Mesendoderm (in vitro differentiated cells): ENCODE data around the gene ZNF649.

Source experiments
- DNase-seq: peaks from one replicate; pipeline ENCODE4 v3.0.0; 2013
- H2AK5ac ChIP-seq: 2 replicates; pipeline ENCODE4 v1.6.1; 2013; ENCODE audit warnings: low read length, inconsistent platforms
- H2BK120ac ChIP-seq: 2 replicates; pipeline ENCODE4 v1.6.1; 2013; ENCODE audit warnings: low read depth, mild to moderate bottlenecking, low read length, moderate library complexity, mixed read lengths
- H2BK15ac ChIP-seq: replicated peaks from 2 replicates; pipeline ENCODE4 v1.6.1; 2013; ENCODE audit warnings: low read depth, mild to moderate bottlenecking, moderate library complexity
- H2BK5ac ChIP-seq: 2 replicates; pipeline ENCODE4 v1.6.1; 2013; ENCODE audit warnings: low read length, inconsistent platforms
- H3K18ac ChIP-seq: 2 replicates; pipeline ENCODE4 v1.6.1; 2013; ENCODE audit warnings: mild to moderate bottlenecking, low read length, mixed read lengths
- H3K23ac ChIP-seq: one replicate; pipeline ENCODE4 v1.6.1; 2013; ENCODE audit warnings: low read length
- H3K27ac ChIP-seq: 2 replicates; pipeline ENCODE4 v1.5.1; 2013; ENCODE audit warnings: low read depth, mild to moderate bottlenecking, inconsistent platforms, low read length, moderate library complexity
- H3K27me3 ChIP-seq: 2 replicates; pipeline ENCODE4 v1.6.1; 2013; ENCODE audit warnings: low read length, control low read depth, mild to moderate bottlenecking, inconsistent platforms; ENCODE audit not compliant: insufficient read depth, poor library complexity
- H3K36me3 ChIP-seq: 2 replicates; pipeline ENCODE4 v1.6.1; 2013; ENCODE audit warnings: low read length, inconsistent platforms; ENCODE audit not compliant: control insufficient read depth, insufficient read depth
- H3K4ac ChIP-seq: one replicate; pipeline ENCODE4 v1.6.1; 2013; ENCODE audit warnings: low read depth, mild to moderate bottlenecking, low read length, moderate library complexity
- H3K4me1 ChIP-seq: 2 replicates; pipeline ENCODE4 v1.6.1; 2013; ENCODE audit warnings: low read depth, low read length, inconsistent platforms; ENCODE audit not compliant: control insufficient read depth
- H3K4me2 ChIP-seq: 2 replicates; pipeline ENCODE4 v1.6.1; 2013; ENCODE audit warnings: low read length
- H3K4me3 ChIP-seq: 2 replicates; pipeline ENCODE4 v1.5.1; 2013; ENCODE audit warnings: mild to moderate bottlenecking, low read length
- H3K56ac ChIP-seq: one replicate; pipeline ENCODE4 v1.6.1; 2013; ENCODE audit warnings: low read length
- H3K79me1 ChIP-seq: 2 replicates; pipeline ENCODE4 v1.6.1; 2013; ENCODE audit warnings: low read length, inconsistent platforms
- H3K79me2 ChIP-seq: 2 replicates; pipeline ENCODE4 v1.6.1; 2013; ENCODE audit warnings: mild to moderate bottlenecking, low read length; ENCODE audit not compliant: control insufficient read depth, insufficient read depth
- H3K9ac ChIP-seq: 2 replicates; pipeline ENCODE4 v1.6.1; 2013; ENCODE audit warnings: low read length, inconsistent platforms
- H4K5ac ChIP-seq: one replicate; pipeline ENCODE4 v1.6.1; 2013; ENCODE audit warnings: low read length
- H4K8ac ChIP-seq: one replicate; pipeline ENCODE4 v1.6.1; 2013; ENCODE audit warnings: low read depth, mild to moderate bottlenecking, control low read depth, low read length, moderate library complexity
- WGBS: extraction: QIAGEN DNeasy Blood & Tissue Kit; methylation state at CpG from one replicate; pipeline ENCODE4 v1.1.7; 2013; ENCODE audit warnings: low lambda C conversion rate, missing lambda C conversion rate; ENCODE audit not compliant: insufficient coverage; ENCODE audit errors: extremely low coverage; 5-methylcytosine and 5-hydroxymethylcytosine counted together

The ZNF649 gene

DNA sequence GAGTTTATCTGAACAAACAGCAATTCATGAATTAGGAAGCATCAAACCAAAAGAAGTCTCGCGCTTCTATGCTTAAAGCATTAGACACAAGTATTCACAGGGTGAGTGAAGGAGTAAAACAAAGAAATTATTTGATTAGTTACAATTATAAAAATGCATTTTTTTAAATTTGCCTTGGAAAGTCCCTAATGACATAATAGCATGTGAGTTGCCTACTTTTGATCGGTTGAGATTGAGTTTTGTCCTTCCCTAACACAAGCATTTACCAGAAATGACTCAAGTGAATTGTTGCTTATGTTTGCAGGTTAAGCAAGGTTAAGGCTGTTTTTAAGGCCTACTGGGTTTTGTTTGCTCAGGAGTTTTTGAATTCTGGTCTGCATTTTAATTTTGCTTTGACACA lies 389 bp upstream of the ZNF649 start:
- H2BK120ac ChIP-seq: peak overlapping the region; percentile 90
- H3K4ac ChIP-seq: peak overlapping the region; percentile 67
- H3K79me2 ChIP-seq: peaks cover 44% of the 10 kb centered on the region
- H3K9ac ChIP-seq: peak overlapping the region; percentile 21
- H3K36me3 ChIP-seq: peaks cover 2% of the 10 kb centered on the region
- DNase-seq: no peak
- H3K18ac ChIP-seq: peak overlapping the region; percentile 71
- peak overlapping the region; percentile 61 for H2BK5ac ChIP-seq
- WGBS: no CpG with 5 or more reads among the region's 3 CpGs
- no peak overlapping the region for H3K4me3 ChIP-seq
- peak overlapping the region; percentile 81 for H3K27ac ChIP-seq
- peak overlapping the region; percentile 37 for H2BK15ac ChIP-seq
- peak overlapping the region; percentile 93 for H4K5ac ChIP-seq
- H3K4me2 ChIP-seq: no peak overlapping the region
- H3K56ac ChIP-seq: peak overlapping the region; percentile 67
- H3K4me1 ChIP-seq: no peaks in the 10 kb centered on the region
- no peak overlapping the region for H3K23ac ChIP-seq
- no peak overlapping the region for H4K8ac ChIP-seq
- H2AK5ac ChIP-seq: no peak overlapping the region
- no peaks in the 10 kb centered on the region for H3K27me3 ChIP-seq
- peaks cover 3% of the 10 kb centered on the region for H3K79me1 ChIP-seq

DNA sequence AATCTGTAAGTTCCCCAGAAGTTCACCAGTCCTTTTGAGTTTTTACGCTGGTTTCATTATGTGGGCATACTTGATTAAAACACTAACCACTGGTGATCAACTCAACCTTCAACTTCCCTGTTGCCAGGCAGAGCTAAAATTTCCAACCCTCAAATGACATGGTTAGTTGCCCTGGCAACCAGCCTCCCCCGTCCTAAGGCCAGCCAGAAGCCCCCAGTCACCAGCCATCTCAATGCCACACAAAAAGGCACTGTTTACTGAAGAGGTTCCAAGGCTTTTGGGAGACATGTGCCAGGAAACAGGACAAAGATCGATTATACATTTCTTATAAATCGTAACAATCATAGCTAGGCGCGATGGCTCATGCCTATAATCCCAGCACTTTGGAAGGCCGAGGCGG lies 1.6 kb downstream of the ZNF649 start:
- H3K27ac ChIP-seq: no peak overlapping the region
- H4K5ac ChIP-seq: no peak overlapping the region
- H3K56ac ChIP-seq: peak overlapping the region; percentile 45
- H2BK15ac ChIP-seq: no peak overlapping the region
- H3K9ac ChIP-seq: peak overlapping the region; percentile 1
- no peak overlapping the region for H3K4ac ChIP-seq
- H2AK5ac ChIP-seq: no peak overlapping the region
- H3K27me3 ChIP-seq: no peaks in the 10 kb centered on the region
- no peak overlapping the region for H3K18ac ChIP-seq
- no peak overlapping the region for H2BK5ac ChIP-seq
- peaks cover 12% of the 10 kb centered on the region for H3K36me3 ChIP-seq
- H4K8ac ChIP-seq: no peak overlapping the region
- peaks cover 10% of the 10 kb centered on the region for H3K79me1 ChIP-seq
- H3K4me3 ChIP-seq: peak overlapping the region; percentile 0
- no CpG with 5 or more reads among the region's 8 CpGs for WGBS
- H3K79me2 ChIP-seq: peaks cover 61% of the 10 kb centered on the region
- H2BK120ac ChIP-seq: no peak overlapping the region
- peak overlapping the region; percentile 20 for H3K4me2 ChIP-seq
- H3K23ac ChIP-seq: no peak overlapping the region
- DNase-seq: peak; percentile 50
- H3K4me1 ChIP-seq: no peaks in the 10 kb centered on the region

DNA sequence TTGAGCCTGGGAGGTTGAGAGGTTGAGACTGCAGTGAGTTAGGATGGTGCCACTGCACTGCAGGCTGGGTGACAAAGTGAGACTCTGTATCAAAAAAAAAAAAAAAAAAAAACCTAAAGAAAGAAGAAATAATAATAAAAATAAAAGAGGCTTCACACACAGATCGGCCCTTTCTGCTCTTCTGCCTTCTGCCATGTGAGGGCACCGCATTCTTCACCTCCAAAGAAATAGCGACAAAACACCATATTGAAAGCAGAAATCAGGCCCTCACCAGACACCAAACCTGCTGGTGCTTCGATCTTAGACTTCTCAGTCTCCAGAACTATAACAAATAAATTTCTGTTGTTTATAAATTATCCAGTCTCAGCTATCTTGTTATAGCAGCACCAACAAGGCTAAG lies 3.0 kb downstream of the ZNF649 start:
- no peak overlapping the region for H2BK5ac ChIP-seq
- no peak overlapping the region for H3K9ac ChIP-seq
- peaks cover 12% of the 10 kb centered on the region for H3K79me1 ChIP-seq
- H3K4me1 ChIP-seq: no peaks in the 10 kb centered on the region
- H2BK120ac ChIP-seq: no peak overlapping the region
- H3K56ac ChIP-seq: no peak overlapping the region
- H4K5ac ChIP-seq: no peak overlapping the region
- no peak overlapping the region for H2AK5ac ChIP-seq
- peaks cover 69% of the 10 kb centered on the region for H3K79me2 ChIP-seq
- H3K4ac ChIP-seq: no peak overlapping the region
- no peak overlapping the region for H3K4me2 ChIP-seq
- DNase-seq: peak; percentile 51
- H2BK15ac ChIP-seq: no peak overlapping the region
- no peaks in the 10 kb centered on the region for H3K27me3 ChIP-seq
- H4K8ac ChIP-seq: no peak overlapping the region
- no peak overlapping the region for H3K23ac ChIP-seq
- H3K27ac ChIP-seq: no peak overlapping the region
- WGBS: no CpG with 5 or more reads among the region's 4 CpGs
- H3K18ac ChIP-seq: no peak overlapping the region
- peaks cover 14% of the 10 kb centered on the region for H3K36me3 ChIP-seq
- H3K4me3 ChIP-seq: no peak overlapping the region

DNA sequence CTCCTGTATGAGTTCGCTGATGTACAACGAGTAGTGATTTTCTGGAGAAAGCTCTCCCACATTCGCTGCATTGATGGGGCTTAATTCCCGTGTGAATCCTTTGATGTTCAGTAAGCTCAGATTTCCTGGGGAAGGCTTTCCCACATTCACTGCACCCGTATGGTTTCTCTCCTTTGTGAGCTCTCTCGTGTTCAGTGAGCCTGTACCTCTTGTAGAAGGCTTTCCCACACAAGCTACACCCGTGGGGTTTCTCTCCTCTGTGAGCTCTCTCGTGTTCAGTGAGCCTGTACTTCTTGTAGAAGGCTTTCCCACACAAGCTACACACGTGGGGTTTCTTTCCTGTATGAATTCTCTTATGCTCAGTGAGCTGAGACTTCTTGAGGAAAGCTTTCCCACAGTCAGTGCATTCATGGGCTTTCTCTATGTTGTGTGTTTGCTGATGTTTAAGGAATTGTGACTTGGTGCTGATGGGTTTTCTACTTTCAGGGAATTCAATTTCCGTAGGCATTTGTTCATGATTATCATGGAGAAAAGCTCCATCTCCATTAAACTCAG lies 13.5 kb downstream of the ZNF649 start:
- Histone ChIP-seq H3K18ac (no peak overlapping the region), H3K27me3 (no peaks in the 10 kb centered on the region), H2BK120ac (no peak overlapping the region), H3K56ac (no peak overlapping the region), H3K79me1 (peaks cover 2% of the 10 kb centered on the region), H3K79me2 (peaks cover under 1% of the 10 kb centered on the region), H4K8ac (no peak overlapping the region), H3K4me3 (peak overlapping the region; percentile 9), H3K27ac (no peak overlapping the region), H3K4ac (no peak overlapping the region), H3K9ac (no peak overlapping the region), H3K36me3 (peaks cover 32% of the 10 kb centered on the region), H3K4me2 (no peak overlapping the region), H2BK15ac (no peak overlapping the region), H4K5ac (no peak overlapping the region), H2AK5ac (no peak overlapping the region), H3K4me1 (no peaks in the 10 kb centered on the region), H2BK5ac (no peak overlapping the region), H3K23ac (no peak overlapping the region)
- no CpG with 5 or more reads among the region's 10 CpGs for WGBS
- DNase-seq: peak; percentile 71

DNA sequence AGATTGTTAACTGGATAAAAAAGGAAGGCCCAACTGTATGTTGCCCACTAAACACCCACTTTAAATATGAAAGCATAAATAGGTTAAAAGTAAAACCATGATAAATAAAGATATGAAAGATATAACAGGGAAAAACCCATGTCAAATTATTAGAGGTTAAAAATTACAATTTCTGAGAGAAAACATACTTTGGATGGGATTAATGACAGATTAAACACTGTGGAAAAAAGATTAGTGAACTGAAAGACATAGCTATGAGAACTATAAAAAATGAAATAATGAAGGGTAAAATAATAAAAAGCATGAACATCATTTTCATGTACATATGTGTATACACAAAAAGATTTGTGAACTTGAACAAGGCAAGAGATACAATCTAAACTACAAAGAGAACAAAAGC lies 14.9 kb downstream of the ZNF649 start:
- Histone ChIP-seq H3K27ac (no peak overlapping the region), H3K4ac (no peak overlapping the region), H3K79me2 (no peaks in the 10 kb centered on the region), H3K18ac (no peak overlapping the region), H3K4me2 (no peak overlapping the region), H3K56ac (no peak overlapping the region), H3K4me1 (no peaks in the 10 kb centered on the region), H3K36me3 (peaks cover 26% of the 10 kb centered on the region), H2BK5ac (no peak overlapping the region), H3K79me1 (peaks cover 2% of the 10 kb centered on the region), H3K9ac (no peak overlapping the region), H2AK5ac (no peak overlapping the region), H2BK120ac (no peak overlapping the region), H4K5ac (no peak overlapping the region), H3K23ac (no peak overlapping the region), H2BK15ac (no peak overlapping the region), H3K4me3 (no peak overlapping the region), H4K8ac (no peak overlapping the region), H3K27me3 (no peaks in the 10 kb centered on the region)
- no peak for DNase-seq
